HG03460 (cell line): ENCODE results near the gene CASP5.
A peak's percentile ranks its signal among the peaks of the same experiment; 100 is the strongest.
"Not testable (repeated sequence)": the region's sequence is repeated elsewhere in the genome, so short reads cannot be mapped to it uniquely, and the experiment has no call there.

Experiments
- ATAC-seq: cut with Tn5 transposase; IDR thresholded peaks from one replicate; pipeline ENCODE4 v1.9.1; 2021; ENCODE audit not compliant: unreplicated experiment

CASP5 gene

GRCh38 chr11:105033781-105034180, 10.8 kb upstream of the CASP5 start:
- no peak for ATAC-seq

- no peak for ATAC-seq
Measured at GRCh38 chr11:105033343-105033742, 10.4 kb upstream of the CASP5 start.

DNA sequence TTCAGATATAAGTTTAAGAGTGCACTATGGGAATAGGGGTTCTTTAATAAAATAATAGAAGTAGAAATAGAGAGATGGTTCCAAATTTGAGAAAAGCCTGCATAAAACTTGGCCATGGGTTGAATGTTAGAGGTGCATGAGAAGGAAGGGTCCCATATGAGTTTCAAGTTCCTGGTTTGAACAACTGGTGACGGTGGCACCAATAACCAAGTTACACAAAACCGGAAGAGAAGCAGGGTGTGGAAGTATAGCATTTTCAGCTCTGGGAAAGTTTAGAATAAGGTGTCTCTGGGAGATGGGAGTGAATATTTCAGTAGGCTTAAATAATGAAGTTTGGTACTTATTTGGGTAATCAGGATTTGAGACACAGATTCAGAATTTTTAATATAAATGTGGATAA, 9.5 kb upstream of the CASP5 start:
- ATAC-seq: no peak

- ATAC-seq: no peak
Measured at GRCh38 chr11:105027678-105028077, 4.7 kb upstream of the CASP5 start.

GRCh38 chr11:105024394-105024793, 1.4 kb upstream of the CASP5 start:
- ATAC-seq: no peak

- no peak for ATAC-seq
Measured at GRCh38 chr11:105022527-105022926, 441 bp downstream of the CASP5 start.

DNA sequence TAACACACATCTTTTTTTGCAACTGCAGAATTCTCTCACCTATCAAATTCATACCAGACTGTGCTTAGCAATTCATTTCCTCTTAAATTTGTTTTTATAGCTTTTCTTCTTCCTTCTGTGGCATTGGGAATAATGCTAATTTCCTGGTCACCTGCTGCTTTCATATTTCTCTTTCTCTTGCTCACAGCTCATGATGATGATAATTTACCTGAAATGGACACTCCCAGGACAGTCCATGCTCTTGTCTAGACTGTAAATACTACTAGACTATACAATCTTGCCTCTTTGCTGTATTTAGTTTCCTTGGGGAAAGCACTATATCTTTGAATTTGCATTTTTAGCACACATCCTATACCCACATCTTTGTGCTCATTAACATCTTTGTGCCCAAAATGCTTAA, 15.5 kb downstream of the CASP5 start:
- ATAC-seq: no peak

- no peak for ATAC-seq
Measured at GRCh38 chr11:105005451-105005845, 17.5 kb downstream of the CASP5 start.

DNA sequence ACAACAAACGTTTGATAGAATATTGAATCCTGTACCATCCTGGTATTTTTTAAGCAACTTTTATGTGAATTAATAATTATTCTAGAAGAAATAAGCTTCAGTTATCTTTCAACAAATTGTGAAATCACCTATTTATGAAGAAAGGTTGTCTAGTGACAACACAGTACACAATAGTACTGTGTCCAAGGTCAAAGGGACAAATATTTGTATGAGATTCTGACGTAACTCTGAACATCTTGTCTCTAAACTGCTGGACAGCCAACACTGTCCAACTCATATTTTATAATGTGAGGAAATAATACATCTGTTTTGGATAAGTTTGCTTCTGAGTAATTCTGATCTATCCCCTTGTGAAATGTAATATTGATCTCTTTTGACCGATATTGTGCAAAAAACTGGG, 18.9 kb downstream of the CASP5 start:
- ATAC-seq: no peak

- no peak for ATAC-seq
Measured at GRCh38 chr11:105003151-105003550, 19.8 kb downstream of the CASP5 start.

GRCh38 chr11:105000797-105001196, 22.2 kb downstream of the CASP5 start:
- peak; percentile 79 for ATAC-seq

DNA sequence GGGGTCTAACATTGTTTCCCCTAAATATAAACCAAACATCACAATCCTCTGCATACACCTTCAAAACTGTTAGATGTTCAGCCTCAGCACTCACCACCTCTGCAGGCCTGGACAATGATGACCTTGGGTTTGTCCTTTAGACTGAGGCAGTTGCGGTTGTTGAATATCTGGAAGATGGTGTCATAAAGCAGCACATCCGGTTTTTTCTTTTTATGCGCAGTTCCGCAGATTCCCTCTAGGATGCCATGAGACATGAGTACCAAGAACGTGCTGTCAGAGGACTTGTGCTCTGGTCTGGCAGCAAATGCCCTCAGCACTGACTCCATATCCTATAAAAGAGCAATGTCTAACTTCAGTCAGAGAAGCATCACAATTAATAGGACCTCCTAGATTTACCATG, 22.8 kb downstream of the CASP5 start:
- ATAC-seq: no peak

DNA sequence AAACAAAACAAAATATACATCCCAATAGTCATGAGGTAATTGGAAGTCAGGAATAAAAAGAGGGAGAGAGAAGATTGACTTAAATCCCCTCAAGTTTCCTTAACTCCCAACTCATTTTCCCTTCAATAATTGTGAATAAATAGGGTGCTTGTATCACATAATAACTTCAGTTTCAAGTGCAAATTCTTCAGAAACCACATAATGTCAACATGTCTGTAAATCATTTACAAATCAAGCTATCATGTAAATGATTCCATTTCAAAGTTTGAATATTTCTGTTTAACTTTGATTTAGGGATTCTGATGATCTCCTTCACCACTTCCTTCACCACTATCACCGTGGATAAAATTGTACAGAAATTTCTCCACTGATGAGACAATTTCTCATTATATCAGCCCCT, 23.2 kb downstream of the CASP5 start:
- ATAC-seq: no peak

- ATAC-seq: no peak
Measured at GRCh38 chr11:104997288-104997687, 25.7 kb downstream of the CASP5 start.

DNA sequence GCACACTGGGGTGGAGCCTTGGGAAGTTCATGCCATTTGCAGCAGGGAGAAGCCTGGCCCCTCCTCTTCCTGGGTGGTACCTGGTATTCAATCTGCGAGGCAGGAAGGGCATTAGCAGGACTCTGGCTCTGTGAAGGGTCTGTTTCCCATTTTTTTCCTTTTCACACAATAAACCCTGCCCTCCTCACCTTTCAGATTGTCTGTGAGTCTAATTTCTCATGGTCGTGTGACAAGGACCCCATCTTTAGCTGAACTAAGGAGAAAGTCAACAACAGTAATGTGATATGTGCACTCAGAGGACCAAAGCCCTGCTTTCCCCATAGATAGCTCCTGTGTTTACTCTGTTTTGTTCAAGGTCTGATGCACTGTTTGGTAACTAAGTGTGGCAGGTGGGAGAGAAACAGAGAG, 28.0 kb downstream of the CASP5 start:
- ATAC-seq: no peak

- no peak for ATAC-seq
Measured at GRCh38 chr11:104992781-104993180, 30.2 kb downstream of the CASP5 start.

GRCh38 chr11:104991994-104992393, 31.0 kb downstream of the CASP5 start:
- no peak for ATAC-seq

GRCh38 chr11:104984808-104985207, 38.2 kb downstream of the CASP5 start:
- ATAC-seq: no peak

GRCh38 chr11:104979839-104980238, 43.1 kb downstream of the CASP5 start:
- no peak for ATAC-seq

- ATAC-seq: no peak
Measured at GRCh38 chr11:104973616-104974015, 49.4 kb downstream of the CASP5 start.

GRCh38 chr11:104972924-104973323, 50.0 kb downstream of the CASP5 start:
- not testable (repeated sequence) for ATAC-seq

DNA sequence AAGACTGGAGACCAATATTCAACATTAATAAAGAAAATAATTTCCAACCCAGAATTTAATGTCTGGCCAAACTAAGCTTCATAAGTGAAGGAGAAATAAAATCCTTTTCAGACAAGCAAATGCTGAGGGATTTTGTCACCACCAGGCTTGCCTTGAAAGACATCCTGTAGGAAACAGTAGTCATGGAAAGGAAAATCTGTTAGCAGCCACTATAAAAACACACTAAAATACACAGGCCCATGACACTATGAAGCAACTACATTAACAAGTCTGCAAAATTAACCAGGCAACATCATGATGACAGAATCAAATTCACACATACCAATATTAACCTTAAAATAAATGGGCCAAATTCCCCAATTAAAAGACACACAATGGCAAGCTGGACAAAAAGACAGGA, 52.2 kb downstream of the CASP5 start:
- no peak for ATAC-seq

- peak; percentile 5 for ATAC-seq
Measured at GRCh38 chr11:104968856-104969776, 53.9 kb downstream of the CASP5 start.
